A673 (cell line): Measurements from ENCODE around the gene SLC35D2. TPM values are rescaled to one million over a fixed set of nuclear protein-coding genes. Genes with fewer than 3 reads are reported as not detected.

Source experiments
- BruUV-seq: library from RNA; stranded (reverse); fragments of 400-500 nt; replicated peaks from 2 replicates; lab custom pipeline; 2021; lab: Mats Ljungman, UMichigan
- CTCF ChIA-PET: fragments of 300-600 bp; sonication (Branson Sonifier 250); formaldehyde crosslinking; loops from one replicate; lab custom pipeline; 2022; ENCODE audit warnings: antibody characterized with exemption; lab: Charles Lee
- POLR2A ChIA-PET: fragments of 300-600 bp; sonication (Branson Sonifier 250); formaldehyde crosslinking; loops from one replicate; lab custom pipeline; 2022; ENCODE audit warnings: antibody characterized with exemption; ENCODE audit not compliant: low non-redundant PET; lab: Charles Lee
- DNase-seq: peaks from one replicate; pipeline ENCODE4 v3.0.0-alpha.2; 2015; ENCODE audit warnings: low spot score
- H3K27ac ChIP-seq: fragments of 200-600 bp; sonication (generic); 2 replicates; pipeline ENCODE4 v1.5.1; 2016; ENCODE audit warnings: mixed run types, low read depth, mild to moderate bottlenecking, mixed read lengths, antibody characterized with exemption, low read length; ENCODE audit not compliant: poor library complexity, severe bottlenecking
- H3K27me3 ChIP-seq: fragments of 200-600 bp; sonication (generic); replicated peaks from 2 replicates; pipeline ENCODE4 v1.6.1; 2017; ENCODE audit warnings: mixed run types, low read depth, mild to moderate bottlenecking, mixed read lengths, antibody characterized with exemption, low read length; ENCODE audit not compliant: insufficient read depth, poor library complexity
- H3K36me3 ChIP-seq: fragments of 200-600 bp; sonication (generic); 2 replicates; pipeline ENCODE4 v1.6.1; 2016; ENCODE audit warnings: mixed run types, mild to moderate bottlenecking, mixed read lengths, antibody characterized with exemption, low read length; ENCODE audit not compliant: insufficient read depth, poor library complexity, severe bottlenecking
- H3K4me1 ChIP-seq: fragments of 200-600 bp; sonication (generic); 2 replicates; pipeline ENCODE4 v1.6.1; 2017; ENCODE audit warnings: mixed run types, mild to moderate bottlenecking, mixed read lengths, antibody characterized with exemption, low read length; ENCODE audit not compliant: insufficient read depth, poor library complexity, severe bottlenecking
- H3K4me3 ChIP-seq: fragments of 200-600 bp; sonication (generic); 2 replicates; pipeline ENCODE4 v1.5.1; 2016; ENCODE audit warnings: low read depth, mixed run types, mild to moderate bottlenecking, mixed read lengths, low read length; ENCODE audit not compliant: poor library complexity, severe bottlenecking
- H3K9me3 ChIP-seq: fragments of 200-600 bp; sonication (generic); 2 replicates; pipeline ENCODE4 v1.6.1; 2016; ENCODE audit warnings: mixed run types, low read depth, mild to moderate bottlenecking, mixed read lengths, antibody characterized with exemption, low read length; ENCODE audit not compliant: poor library complexity, severe bottlenecking
- EZH2 ChIP-seq: fragments of 200-600 bp; sonication (generic); IDR thresholded peaks from 2 replicates; pipeline ENCODE4 v1.6.1; 2017; ENCODE audit warnings: borderline replicate concordance, low read depth, mild to moderate bottlenecking, mixed read lengths, antibody characterized with exemption, low read length; ENCODE audit not compliant: poor library complexity, severe bottlenecking
- intact Hi-C: fragments of 100-400 bp; cut with micrococcal nuclease; formaldehyde crosslinking; loops from one replicate; pipeline ENCODE4 v1.10.0; 2022; ENCODE audit not compliant: unreplicated experiment
- total RNA-seq: library from RNA; stranded (reverse); gene quantifications from 2 replicates; pipeline ENCODE4 v1.2.3, GENCODE V29; 2021
- TF ChIP-seq, protein P1 (sequence below): fragments of 300-800, 200-600 bp; sonication (generic); conservative IDR thresholded peaks from 2 replicates; pipeline ENCODE4 v1.5.1; 2017; ENCODE audit warnings: low read depth, mild to moderate bottlenecking, antibody characterized with exemption, low read length, moderate library complexity, mixed read lengths

The SLC35D2 gene
- total RNA-seq, 1 experiment from 2014 or later, result 1.1 TPM

DNA sequence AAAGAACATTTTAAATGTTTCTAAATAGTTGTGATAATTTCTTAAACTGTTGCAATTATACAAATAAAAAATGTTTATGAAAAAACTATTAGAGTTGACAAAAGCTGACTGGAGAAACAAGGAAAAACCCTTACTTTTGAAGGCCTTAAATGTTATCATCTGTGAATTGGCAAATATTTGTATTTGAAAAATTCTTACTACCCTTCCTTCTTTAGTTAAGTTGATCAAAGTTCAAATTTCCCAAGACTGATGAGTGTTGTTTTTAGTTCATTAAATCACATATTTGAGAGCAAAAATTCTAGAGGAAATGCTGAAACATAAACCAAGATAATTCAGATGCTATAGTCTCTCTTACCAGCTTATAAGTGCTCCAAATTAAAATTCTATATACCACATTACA is 2.6 kb upstream of the SLC35D2 start:
- peaks cover 15% of the 10 kb centered on the region for H3K4me1 ChIP-seq
- no TSS peak for BruUV-seq
- no peak for DNase-seq
- H3K36me3 ChIP-seq, result peaks cover 51% of the 10 kb centered on the region
- TF ChIP-seq EZH2, result no peak
- TF ChIP-seq, protein P1, sequence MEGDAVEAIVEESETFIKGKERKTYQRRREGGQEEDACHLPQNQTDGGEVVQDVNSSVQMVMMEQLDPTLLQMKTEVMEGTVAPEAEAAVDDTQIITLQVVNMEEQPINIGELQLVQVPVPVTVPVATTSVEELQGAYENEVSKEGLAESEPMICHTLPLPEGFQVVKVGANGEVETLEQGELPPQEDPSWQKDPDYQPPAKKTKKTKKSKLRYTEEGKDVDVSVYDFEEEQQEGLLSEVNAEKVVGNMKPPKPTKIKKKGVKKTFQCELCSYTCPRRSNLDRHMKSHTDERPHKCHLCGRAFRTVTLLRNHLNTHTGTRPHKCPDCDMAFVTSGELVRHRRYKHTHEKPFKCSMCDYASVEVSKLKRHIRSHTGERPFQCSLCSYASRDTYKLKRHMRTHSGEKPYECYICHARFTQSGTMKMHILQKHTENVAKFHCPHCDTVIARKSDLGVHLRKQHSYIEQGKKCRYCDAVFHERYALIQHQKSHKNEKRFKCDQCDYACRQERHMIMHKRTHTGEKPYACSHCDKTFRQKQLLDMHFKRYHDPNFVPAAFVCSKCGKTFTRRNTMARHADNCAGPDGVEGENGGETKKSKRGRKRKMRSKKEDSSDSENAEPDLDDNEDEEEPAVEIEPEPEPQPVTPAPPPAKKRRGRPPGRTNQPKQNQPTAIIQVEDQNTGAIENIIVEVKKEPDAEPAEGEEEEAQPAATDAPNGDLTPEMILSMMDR, result no peak
- no peak overlapping the region for H3K27ac ChIP-seq
- H3K4me3 ChIP-seq, result no peak overlapping the region
- CTCF ChIA-PET, result no interaction called here
- POLR2A ChIA-PET, result interaction anchor here (0.6 kb wide), 1 partner anchor 1247 kb away, joined by 35 read pairs; the partner anchor contains the start of gene TSTD2
- intact Hi-C loops, result no loop called here
- H3K27me3 ChIP-seq, result no peaks in the 10 kb centered on the region
- no peaks in the 10 kb centered on the region for H3K9me3 ChIP-seq

DNA sequence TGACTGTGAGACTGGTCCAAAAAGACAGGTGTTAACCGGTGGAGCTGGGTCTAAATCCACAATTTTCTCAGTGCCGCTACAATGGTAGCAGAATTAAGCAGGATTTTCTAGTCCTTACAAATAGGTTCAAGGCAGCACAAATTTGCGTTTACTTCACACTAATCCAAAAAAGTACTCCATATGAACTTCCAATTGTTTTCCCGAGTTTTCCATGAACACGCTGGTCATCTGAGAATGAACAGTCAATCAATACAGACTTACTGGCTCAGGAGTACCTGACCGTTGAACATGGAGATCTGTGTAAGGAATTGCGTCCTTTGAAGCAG is 709 bp downstream of the SLC35D2 start:
- intact Hi-C loops, result no loop called here
- no peaks in the 10 kb centered on the region for H3K9me3 ChIP-seq
- no peak for DNase-seq
- BruUV-seq, result no TSS peak
- H3K27ac ChIP-seq, result no peak overlapping the region
- ChIA-PET CTCF (no interaction called here), POLR2A (no interaction called here)
- no peaks in the 10 kb centered on the region for H3K27me3 ChIP-seq
- no peak for TF ChIP-seq EZH2
- TF ChIP-seq, protein P1, result no peak
- H3K36me3 ChIP-seq, result peaks cover 24% of the 10 kb centered on the region
- peaks cover 15% of the 10 kb centered on the region for H3K4me1 ChIP-seq
- H3K4me3 ChIP-seq, result peak overlapping the region; percentile 35

DNA sequence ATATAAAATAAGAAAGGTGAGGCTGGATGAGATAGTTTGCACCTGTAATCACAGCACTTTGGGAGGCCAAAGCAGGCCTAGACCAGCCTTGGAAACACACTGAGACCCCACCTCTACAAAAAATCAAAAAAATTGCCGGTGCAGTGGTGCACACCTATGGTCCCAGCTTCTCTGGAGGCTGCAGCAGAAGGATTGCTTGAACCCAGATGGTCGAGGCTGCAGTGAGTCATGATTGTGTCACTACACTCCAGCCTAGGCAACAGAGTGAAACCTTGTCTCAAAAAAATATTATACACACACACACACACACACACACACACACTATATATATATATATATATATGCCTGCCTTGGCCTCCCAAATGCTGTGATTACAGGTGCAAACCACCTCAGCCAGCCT is 1.3 kb downstream of the SLC35D2 start:
- CTCF ChIA-PET, result no interaction called here
- no peak for DNase-seq
- H3K4me1 ChIP-seq, result peaks cover 15% of the 10 kb centered on the region
- intact Hi-C loops, result no loop called here
- no peak overlapping the region for H3K4me3 ChIP-seq
- no peak overlapping the region for H3K27ac ChIP-seq
- POLR2A ChIA-PET, result no interaction called here
- H3K36me3 ChIP-seq, result peaks cover 20% of the 10 kb centered on the region
- H3K27me3 ChIP-seq, result no peaks in the 10 kb centered on the region
- TF ChIP-seq, protein P1, result no peak
- no peak for TF ChIP-seq EZH2
- BruUV-seq, result no TSS peak
- H3K9me3 ChIP-seq, result no peaks in the 10 kb centered on the region
